ENCODE results near the gene BCKDHA.

Gene BCKDHA

DNA sequence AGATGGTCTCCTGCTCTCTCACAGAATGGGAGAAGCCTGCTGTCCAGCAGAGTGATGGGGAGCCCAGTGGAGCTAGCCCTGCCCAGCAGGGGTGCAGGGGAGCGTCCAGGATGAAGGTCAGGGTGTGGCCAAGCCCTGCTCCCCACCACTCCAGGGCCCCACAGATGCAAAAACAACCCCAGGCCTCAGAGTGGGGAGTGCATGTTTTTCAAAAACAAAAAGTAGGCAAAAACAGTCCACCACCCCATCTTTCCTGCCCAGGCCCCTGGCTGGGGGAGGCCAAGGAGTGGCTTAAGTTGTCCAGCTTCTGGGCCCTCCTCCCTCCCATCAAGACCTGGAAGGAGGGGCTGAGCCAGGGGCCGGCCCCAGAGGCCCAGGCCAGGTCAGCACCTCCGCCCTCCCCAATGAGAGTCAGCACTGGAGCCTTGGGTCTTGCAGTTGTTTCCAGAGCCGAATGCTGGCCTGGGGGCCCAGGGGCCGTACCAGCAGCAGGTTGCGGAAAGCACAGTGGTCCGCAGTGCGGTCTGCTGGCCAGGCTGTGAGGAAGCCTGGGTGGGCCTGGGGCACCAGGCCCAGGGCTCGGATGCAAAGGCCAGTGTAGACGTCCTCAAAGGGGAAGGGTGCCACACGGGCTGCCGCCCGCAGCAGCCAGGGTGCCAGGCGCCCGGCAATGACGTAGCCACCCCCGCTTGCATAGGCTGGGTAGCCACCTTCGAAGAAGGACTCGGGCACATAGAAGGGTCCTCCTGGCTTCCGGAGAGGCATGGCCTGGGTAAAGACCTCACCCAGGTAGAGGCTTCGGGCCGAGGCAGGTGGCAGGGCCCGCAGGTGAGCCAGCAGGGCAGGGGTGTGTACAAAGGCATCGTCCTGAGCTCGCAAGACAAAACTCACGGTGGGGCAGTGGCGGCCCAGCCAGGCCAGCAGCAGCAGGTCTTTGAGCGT is 27.8 kb downstream of the BCKDHA start:
- Histone ChIP-seq H3K79me2 (ENCODE audit: insufficient read depth, low read length) (no peaks in the 10 kb centered on the region), H3K36me3 (ENCODE audit: insufficient read depth, low read length) (peaks cover 41% of the 10 kb centered on the region), H3K9me3 (ENCODE audit: insufficient read depth, low read length, severe bottlenecking) (no peaks in the 10 kb centered on the region), H2AFZ (ENCODE audit: low read depth, low read length) (no peak overlapping the region), H4K20me1 (ENCODE audit: insufficient read depth, low read length) (peaks cover 4% of the 10 kb centered on the region; the same call in 1 of the 2 replicates), H3K4me2 (ENCODE audit: insufficient read depth, low read length) (no peak overlapping the region), H3K4me3 (ENCODE audit: low read depth in 1 of 2, low read length in 2 of 2) (no peak overlapping the region), H3K9ac (ENCODE audit: low read depth, low read length) (no peak overlapping the region), H3K27me3 (ENCODE audit: insufficient read depth, low read length, poor library complexity) (no peaks in the 10 kb centered on the region), H3K27ac (ENCODE audit: low read length) (no peak overlapping the region), H3K4me1 (ENCODE audit: insufficient read depth, low read length) (no peaks in the 10 kb centered on the region)
- TF ChIP-seq, protein P1, sequence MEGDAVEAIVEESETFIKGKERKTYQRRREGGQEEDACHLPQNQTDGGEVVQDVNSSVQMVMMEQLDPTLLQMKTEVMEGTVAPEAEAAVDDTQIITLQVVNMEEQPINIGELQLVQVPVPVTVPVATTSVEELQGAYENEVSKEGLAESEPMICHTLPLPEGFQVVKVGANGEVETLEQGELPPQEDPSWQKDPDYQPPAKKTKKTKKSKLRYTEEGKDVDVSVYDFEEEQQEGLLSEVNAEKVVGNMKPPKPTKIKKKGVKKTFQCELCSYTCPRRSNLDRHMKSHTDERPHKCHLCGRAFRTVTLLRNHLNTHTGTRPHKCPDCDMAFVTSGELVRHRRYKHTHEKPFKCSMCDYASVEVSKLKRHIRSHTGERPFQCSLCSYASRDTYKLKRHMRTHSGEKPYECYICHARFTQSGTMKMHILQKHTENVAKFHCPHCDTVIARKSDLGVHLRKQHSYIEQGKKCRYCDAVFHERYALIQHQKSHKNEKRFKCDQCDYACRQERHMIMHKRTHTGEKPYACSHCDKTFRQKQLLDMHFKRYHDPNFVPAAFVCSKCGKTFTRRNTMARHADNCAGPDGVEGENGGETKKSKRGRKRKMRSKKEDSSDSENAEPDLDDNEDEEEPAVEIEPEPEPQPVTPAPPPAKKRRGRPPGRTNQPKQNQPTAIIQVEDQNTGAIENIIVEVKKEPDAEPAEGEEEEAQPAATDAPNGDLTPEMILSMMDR (IDR thresholded peaks at IDR 0.05; ENCODE audit: borderline replicate concordance, extremely low read depth, low read length, poor library complexity, severe bottlenecking), result no peak
- TF ChIP-seq EZH2 (IDR thresholded peaks at IDR 0.05; ENCODE audit: borderline replicate concordance, low read depth, low read length, severe bottlenecking), result no peak
- no peak for ATAC-seq (ENCODE audit: insufficient read depth, low read depth)
- DNase-seq, result no peak

DNA sequence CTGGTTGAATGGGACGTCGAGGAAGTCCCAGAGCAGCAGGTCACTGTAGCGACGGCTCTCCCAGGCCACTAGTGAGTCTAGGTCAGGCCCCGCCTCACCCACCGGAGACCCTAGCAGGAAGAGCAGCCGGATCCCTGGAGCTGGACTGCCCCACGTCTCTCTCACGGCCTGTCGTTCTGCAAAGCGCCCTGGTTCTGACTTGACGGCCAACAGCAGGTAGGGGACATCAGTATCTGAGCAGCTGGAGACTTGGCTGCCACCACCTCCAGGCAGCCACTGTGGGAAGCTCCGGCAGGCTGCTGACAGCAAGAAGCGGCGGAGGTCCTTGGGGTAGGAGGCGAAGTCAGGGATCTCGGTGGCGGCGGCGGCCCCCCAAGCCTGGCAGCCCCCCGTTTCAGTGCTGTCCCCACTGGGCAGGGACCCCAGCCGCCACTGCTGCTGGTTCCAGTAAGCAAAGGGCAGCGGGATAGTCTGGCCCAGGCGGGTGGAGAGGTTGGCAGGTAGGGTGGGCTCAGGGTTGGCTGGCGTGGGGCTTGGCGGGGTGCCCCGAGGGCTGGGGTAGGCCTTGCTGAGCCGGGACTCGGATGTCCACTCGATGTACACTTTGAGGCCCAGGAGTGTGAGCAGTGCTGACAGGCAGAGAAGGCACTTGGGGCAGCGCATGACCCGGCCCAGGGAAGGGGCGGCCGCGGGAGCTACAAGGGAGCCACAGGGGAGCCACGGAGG is 28.7 kb downstream of the BCKDHA start:
- Histone ChIP-seq H3K36me3 (ENCODE audit: insufficient read depth, low read length) (peaks cover 48% of the 10 kb centered on the region), H3K4me3 (ENCODE audit: low read depth in 1 of 2, low read length in 2 of 2) (no peak overlapping the region)

DNA sequence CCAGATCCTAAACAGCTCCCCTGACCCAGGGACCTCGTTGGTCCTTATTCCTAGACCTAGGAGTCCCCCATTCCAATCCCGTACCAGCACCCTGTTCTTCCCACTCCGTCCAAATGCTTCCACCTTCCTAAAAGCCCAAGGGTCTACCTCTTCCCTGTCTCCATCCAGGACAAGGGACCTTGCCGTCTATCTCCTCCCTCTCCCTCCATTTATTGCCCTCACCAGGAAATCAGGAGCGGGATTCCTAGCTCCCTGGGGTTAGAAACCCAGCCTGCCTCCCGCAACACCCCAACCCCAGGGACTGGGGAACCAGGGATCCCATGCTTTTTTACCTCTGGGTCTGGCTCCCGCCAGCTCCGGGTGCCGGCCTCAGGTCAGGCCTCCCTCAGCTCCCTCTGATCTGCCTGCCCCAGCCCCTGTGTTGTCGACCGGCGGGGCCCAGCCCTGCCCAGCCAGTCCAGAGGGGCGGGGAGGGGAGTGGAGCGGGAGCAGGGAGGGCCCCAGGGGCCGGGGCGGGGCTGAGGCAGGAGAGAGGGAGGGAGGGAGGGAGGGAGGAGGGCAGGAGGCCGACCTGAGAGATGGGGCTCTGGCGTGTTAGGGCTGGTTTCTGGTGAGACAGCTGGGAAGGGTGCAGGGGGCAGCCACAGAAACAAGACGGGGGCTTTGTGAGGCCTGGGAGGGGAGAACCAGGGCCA is 29.5 kb downstream of the BCKDHA start, which contains the start of gene B3GNT8:
TSS of gene B3GNT8 (minus strand) at position 423 of the 695 bp plus-strand sequence. CDS start 596 bp downstream, outside the sequence.
- Histone ChIP-seq H3K9ac (ENCODE audit: low read depth, low read length) (no peak within 1 kb of the TSS), H3K79me2 (ENCODE audit: insufficient read depth, low read length) (no peaks in the 10 kb centered on the region), H3K27ac (ENCODE audit: low read length) (no peak within 1 kb of the TSS), H2AFZ (ENCODE audit: low read depth, low read length) (no peak within 1 kb of the TSS), H3K36me3 (ENCODE audit: insufficient read depth, low read length) (peaks cover 50% of the 10 kb centered on the region), H3K27me3 (ENCODE audit: insufficient read depth, low read length, poor library complexity) (no peaks in the 10 kb centered on the region), H4K20me1 (ENCODE audit: insufficient read depth, low read length) (peaks cover 4% of the 10 kb centered on the region; the same call in 1 of the 2 replicates), H3K4me2 (ENCODE audit: insufficient read depth, low read length) (no peak within 1 kb of the TSS), H3K9me3 (ENCODE audit: insufficient read depth, low read length, severe bottlenecking) (no peaks in the 10 kb centered on the region), H3K4me1 (ENCODE audit: insufficient read depth, low read length) (no peaks in the 10 kb centered on the region), H3K4me3 (ENCODE audit: low read depth in 1 of 2, low read length in 2 of 2) (no peak within 1 kb of the TSS)
- TF ChIP-seq EZH2 (IDR thresholded peaks at IDR 0.05; ENCODE audit: borderline replicate concordance, low read depth, low read length, severe bottlenecking), result no peak
- TF ChIP-seq, protein P1 (IDR thresholded peaks at IDR 0.05; ENCODE audit: borderline replicate concordance, extremely low read depth, low read length, poor library complexity, severe bottlenecking), result no peak
- peak; percentile 59 for ATAC-seq (ENCODE audit: insufficient read depth, low read depth)
- peak; percentile 51 for DNase-seq

More for the DNA sequence above, 28.7 kb downstream of the BCKDHA start:
- Histone ChIP-seq H3K9ac (ENCODE audit: low read depth, low read length) (no peak overlapping the region), H3K27me3 (ENCODE audit: insufficient read depth, low read length, poor library complexity) (no peaks in the 10 kb centered on the region), H4K20me1 (ENCODE audit: insufficient read depth, low read length) (peaks cover 4% of the 10 kb centered on the region; the same call in 1 of the 2 replicates), H3K27ac (ENCODE audit: low read length) (no peak overlapping the region), H3K4me1 (ENCODE audit: insufficient read depth, low read length) (no peaks in the 10 kb centered on the region), H3K4me2 (ENCODE audit: insufficient read depth, low read length) (no peak overlapping the region), H3K79me2 (ENCODE audit: insufficient read depth, low read length) (no peaks in the 10 kb centered on the region), H3K9me3 (ENCODE audit: insufficient read depth, low read length, severe bottlenecking) (no peaks in the 10 kb centered on the region), H2AFZ (ENCODE audit: low read depth, low read length) (no peak overlapping the region)
- DNase-seq (no peak), ATAC-seq (ENCODE audit: insufficient read depth, low read depth) (no peak)
- TF ChIP-seq, protein P1 (IDR thresholded peaks at IDR 0.05; ENCODE audit: borderline replicate concordance, extremely low read depth, low read length, poor library complexity, severe bottlenecking), result no peak
- no peak for TF ChIP-seq EZH2 (IDR thresholded peaks at IDR 0.05; ENCODE audit: borderline replicate concordance, low read depth, low read length, severe bottlenecking)
